SW480 (cell line): Measurements from ENCODE around the gene SAA2.
"Not testable (repeated sequence)": the region's sequence is repeated elsewhere in the genome, so short reads cannot be mapped to it uniquely, and the experiment has no call there.

Experiments used
- DNase-seq: peaks from one replicate; pipeline ENCODE4 v3.0.0-alpha.2; 2016; ENCODE audit warnings: low spot score

SAA2 gene

GRCh38 chr11:18248561-18248960, at the start of gene SAA2:
SAA2 (minus strand) TSS chr11:18248668; CDS start chr11:18248011, 657 bp downstream.
- DNase-seq: no peak

DNA sequence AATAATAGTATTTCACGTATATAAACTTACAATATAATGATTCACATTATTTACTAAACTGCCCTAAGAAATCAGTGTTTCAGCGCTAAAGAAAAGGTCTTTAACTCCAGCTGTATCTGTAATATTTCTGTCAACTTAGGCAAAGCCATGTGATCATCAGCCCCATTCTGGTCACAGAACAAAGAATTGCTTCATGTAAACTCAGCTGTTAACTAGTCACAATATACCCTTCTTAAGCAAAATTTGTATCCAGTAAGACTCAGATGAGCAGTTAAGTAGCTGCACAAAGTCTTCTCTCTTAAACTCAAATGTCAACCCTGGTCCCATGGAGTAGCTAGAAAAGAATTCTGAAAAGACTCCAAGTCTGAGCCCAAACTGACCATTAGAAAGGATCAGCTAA, 46.8 kb upstream of the SAA2 start:
- no peak for DNase-seq

DNA sequence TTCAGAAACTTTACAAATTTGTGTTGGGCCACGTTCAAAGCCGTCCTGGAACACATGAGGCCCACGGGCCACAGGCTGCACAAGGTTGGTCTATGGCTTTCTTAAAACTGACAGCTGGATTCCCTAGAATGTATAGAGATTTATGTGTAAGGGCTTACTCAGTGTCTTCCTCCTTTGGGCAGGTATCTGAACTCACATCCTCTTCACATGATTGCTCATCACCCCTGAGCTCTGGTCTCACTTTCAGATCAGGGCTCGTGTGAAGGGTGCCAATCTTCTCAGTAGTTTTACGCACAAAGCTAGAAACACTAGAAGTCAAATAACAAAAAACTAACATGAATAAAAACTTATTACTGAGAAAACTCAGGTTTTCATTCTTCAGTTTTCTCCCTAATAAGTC, 46.4 kb upstream of the SAA2 start:
- DNase-seq: no peak

GRCh38 chr11:18288911-18289310, 40.4 kb upstream of the SAA2 start:
- no peak for DNase-seq

DNA sequence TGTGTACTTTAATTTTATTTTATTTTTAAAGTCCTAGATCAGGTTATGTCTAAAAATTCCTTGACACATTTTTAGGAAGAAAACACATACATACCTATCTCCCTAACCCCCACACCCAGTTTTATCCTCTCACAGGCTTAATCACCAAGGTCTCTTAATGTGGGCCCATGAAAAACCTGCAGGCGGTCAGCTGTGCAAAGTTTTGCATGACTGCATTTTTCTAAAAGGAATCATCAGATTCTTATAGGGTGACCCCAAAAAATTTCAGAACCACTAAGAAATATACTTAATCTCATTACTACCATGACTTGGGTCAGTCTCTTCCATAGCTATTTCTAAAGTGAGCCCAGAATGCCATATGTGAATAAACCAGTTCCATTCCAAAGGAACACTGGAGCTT, 37.4 kb upstream of the SAA2 start:
- no peak for DNase-seq

- DNase-seq: no peak
These were observed 34.2 kb upstream of the SAA2 start for GRCh38 chr11:18282626-18283025.

GRCh38 chr11:18280438-18281045, 32.1 kb upstream of the SAA2 start:
- no peak for DNase-seq

- DNase-seq: no peak
These were observed 29.2 kb upstream of the SAA2 start for GRCh38 chr11:18277565-18278271.

GRCh38 chr11:18271206-18271605, 22.7 kb upstream of the SAA2 start:
- no peak for DNase-seq

GRCh38 chr11:18270102-18270501, 21.6 kb upstream of the SAA2 start:
- DNase-seq: no peak

GRCh38 chr11:18269252-18269651, 20.8 kb upstream of the SAA2 start:
- not testable (repeated sequence) for DNase-seq

DNA sequence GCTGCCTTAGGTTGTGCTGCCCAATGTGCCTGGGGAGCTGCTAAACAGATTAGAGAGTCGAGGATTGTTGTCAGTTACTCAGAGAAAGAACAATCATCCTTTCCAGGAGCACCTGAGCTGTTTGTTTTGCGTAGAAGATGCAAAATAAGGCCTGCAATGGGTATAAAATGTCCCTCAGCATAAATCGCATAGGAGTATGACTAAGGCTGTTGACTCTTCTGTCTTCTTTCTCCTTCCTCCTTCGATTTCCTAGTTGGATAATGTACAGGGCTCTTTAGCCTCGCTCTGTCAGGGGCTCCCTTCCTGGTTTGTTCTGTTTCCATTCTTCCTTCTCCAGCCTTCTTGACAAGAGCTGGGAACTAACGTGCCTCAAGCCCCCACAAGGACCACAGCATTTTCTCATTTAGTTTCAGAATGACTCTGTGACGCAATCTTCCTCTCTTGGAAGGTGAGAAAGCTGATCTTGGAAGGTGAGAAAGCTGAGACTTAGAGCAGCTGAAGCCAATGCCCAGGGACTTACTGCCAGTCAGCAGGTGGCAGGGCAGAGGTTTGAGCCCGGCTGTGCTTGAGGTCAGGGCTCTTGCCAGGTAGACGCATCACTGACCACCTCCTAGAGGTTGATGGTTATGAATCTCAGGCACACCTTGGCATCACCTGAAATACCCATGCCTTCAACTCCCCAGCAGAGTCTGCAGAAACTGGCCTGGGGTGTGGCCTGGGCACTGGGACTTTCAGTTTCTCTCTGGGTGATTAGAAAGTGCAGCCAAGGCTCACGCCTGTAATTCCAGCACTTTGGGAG, 19.1 kb upstream of the SAA2 start:
- DNase-seq: not testable (repeated sequence)

- no peak for DNase-seq
These were observed 17.5 kb upstream of the SAA2 start, which contains the start of gene SAA1 for GRCh38 chr11:18265949-18266348. SAA1 (plus strand) TSS chr11:18266264; CDS start chr11:18266888, 624 bp downstream.

- DNase-seq: no peak
These were observed 16.4 kb upstream of the SAA2 start for GRCh38 chr11:18264677-18265555.

- DNase-seq: no peak
These were observed 15.6 kb upstream of the SAA2 start for GRCh38 chr11:18264035-18264434.

- peak; percentile 24 for DNase-seq
These were observed 14.3 kb upstream of the SAA2 start for GRCh38 chr11:18262681-18263350.

GRCh38 chr11:18261721-18262120, 13.3 kb upstream of the SAA2 start:
- no peak for DNase-seq

GRCh38 chr11:18259259-18259658, 10.8 kb upstream of the SAA2 start:
- DNase-seq: no peak

- DNase-seq: no peak
These were observed 6.4 kb upstream of the SAA2 start for GRCh38 chr11:18254781-18255361.

DNA sequence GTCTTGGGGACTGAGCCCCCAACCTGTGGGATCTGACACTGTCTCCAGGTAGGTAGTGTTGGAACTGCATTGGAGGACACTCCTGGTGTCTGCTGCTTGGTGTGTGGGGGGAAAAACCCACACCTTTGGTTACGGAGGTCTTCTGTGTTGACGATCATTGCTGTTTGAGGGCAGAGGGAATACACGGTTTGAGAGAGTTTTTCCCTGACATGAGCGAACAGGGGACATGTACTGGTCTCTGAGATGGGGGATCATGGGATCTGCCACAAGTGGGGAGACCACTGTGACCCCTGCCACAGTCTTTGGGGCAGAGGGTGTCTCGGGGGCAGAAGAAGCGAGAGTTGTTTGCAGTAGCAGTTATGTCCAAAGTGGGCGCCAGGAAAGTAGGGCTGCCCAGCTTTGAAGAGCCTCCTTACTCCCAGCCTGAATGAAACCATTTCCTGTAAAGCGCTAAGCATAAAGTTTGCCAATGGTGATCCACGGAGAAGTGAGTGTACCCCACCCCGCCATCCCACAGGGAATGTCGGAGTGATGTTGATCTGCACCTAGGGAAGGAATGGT, 5.4 kb upstream of the SAA2 start:
- no peak for DNase-seq

DNA sequence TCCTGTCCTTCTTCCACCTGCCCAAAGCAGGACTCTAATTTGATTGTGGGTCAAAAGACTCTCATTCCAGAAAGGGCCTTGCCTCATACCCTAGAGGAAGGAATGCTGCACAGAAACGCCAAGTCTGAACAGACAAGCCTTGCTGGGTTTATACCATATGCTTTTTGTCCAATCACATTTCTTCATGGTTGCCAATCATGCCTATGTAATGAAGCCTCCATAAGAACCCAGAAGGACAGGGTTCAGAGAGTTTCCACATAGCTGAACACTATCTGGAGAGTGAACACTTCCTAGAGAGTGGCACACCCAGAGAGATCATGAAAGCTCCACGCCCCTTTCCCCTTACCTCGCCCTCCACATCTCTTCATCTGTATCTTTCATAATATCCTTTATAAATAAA, 4.8 kb upstream of the SAA2 start:
- DNase-seq: no peak
